ENCODE results near the gene NSL1. TPM values are rescaled to one million over a fixed set of nuclear protein-coding genes. Genes with fewer than 3 reads are reported as not detected.

Gene NSL1
- total RNA-seq, 4 donors from 2014 or later: 17.7 to 46.8 (median 33.5) TPM

DNA sequence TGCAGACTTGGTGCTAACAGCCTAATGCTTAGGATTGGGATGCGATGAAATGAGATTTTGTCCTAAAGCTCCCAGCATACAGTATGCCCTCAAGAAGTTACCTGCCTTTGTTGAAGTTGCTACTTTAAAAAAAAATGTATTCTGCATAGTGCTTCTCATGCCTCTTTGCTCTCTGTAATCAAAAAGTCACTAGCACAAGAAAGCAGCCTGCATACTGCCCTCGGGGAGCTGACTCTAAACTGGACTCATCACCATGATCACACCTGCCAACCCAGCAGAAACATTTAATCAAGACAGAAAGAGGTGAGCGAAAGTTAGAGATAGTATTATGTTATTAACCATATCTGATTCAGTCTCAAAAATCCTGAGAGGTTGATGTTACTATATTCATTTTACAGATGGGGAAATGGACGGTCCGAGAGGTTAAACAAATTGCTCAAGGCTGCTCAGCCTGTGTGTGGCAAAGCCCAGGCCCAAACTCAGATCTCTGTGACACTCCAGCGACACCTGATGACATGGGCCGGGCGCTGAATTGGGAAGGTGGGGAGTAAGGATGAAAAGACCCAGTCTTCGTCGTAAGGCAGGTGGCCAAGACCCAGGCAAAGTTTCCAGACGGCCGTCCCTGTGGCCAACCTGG lies 93.0 kb downstream of the NSL1 start:
- TF ChIP-seq, protein P1, sequence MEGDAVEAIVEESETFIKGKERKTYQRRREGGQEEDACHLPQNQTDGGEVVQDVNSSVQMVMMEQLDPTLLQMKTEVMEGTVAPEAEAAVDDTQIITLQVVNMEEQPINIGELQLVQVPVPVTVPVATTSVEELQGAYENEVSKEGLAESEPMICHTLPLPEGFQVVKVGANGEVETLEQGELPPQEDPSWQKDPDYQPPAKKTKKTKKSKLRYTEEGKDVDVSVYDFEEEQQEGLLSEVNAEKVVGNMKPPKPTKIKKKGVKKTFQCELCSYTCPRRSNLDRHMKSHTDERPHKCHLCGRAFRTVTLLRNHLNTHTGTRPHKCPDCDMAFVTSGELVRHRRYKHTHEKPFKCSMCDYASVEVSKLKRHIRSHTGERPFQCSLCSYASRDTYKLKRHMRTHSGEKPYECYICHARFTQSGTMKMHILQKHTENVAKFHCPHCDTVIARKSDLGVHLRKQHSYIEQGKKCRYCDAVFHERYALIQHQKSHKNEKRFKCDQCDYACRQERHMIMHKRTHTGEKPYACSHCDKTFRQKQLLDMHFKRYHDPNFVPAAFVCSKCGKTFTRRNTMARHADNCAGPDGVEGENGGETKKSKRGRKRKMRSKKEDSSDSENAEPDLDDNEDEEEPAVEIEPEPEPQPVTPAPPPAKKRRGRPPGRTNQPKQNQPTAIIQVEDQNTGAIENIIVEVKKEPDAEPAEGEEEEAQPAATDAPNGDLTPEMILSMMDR (IDR thresholded peaks at IDR 0.05; ENCODE audit: low read depth): no peak

DNA sequence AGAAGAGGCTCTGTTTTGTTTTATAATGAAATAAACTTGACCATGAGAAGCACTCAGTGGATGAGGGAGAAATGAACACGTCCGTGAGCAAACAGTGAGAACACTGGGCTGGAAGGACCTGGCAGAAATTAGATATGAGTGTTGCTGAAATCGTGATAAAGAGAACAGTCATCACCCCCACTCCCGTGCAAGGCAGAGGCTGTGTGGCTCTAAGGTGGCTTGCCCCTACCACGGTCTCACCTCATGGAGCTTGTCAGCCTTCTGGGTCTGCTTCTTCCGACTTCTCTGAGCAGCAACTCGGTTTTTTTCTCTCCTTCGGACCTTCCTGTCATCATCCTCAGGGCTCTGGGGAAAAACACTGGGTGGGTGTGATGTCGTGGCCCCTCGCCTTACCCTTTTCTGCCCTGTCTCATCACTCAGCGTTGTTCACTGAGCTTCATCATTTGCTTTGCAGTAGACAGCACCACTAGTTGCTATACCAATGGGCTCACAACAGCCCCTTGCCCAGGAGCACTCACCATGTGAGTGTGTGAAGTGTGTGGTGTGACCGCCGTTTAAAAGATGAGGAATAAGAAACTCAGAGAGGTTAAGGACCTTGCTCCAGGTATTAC lies 94.8 kb downstream of the NSL1 start:
- TF ChIP-seq, protein P1 (IDR thresholded peaks at IDR 0.05; ENCODE audit: low read depth): no peak

DNA sequence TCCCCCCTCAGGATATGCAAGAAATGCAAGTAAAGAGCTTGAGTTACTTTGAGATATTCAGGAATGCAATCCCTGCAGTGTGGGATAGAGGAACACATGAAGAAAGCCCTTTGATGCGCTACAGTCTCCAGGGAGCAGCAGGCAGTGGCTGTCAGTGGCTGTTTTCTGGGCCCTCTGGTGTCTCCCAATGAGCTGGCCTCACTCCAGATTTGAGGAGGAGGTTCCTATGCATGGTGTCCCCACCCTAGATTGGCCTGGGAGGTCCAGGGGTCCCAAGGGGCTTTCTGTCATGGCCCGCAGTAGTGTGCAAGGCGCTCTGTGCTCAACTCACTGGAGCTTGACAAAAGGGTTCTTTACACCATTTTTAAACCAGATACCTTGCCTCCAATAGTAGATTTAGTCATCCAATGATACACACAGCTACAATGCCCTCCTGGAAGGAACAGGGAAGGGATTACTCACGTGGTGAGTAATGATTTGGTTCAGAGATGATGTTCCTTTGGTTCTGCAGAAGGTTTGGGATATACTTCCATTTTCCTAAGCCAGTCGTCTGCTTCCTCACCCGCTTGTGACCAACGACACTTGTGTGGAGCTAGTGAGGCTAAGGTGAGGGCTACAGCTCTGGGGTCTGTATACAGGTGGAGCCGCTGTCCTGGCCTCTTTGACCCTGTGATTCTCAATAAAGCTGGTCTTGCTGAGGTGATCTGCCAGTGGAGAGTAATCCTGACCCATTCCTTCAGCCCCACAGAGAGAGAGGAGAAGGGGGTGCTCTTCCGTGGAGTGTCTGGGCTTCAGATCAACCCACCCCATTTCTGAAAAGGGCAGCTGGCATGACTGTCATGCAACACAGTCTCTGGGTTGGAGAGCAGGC lies 98.6 kb downstream of the NSL1 start:
- TF ChIP-seq, protein P1 (IDR thresholded peaks at IDR 0.05; ENCODE audit: low read depth): no peak

DNA sequence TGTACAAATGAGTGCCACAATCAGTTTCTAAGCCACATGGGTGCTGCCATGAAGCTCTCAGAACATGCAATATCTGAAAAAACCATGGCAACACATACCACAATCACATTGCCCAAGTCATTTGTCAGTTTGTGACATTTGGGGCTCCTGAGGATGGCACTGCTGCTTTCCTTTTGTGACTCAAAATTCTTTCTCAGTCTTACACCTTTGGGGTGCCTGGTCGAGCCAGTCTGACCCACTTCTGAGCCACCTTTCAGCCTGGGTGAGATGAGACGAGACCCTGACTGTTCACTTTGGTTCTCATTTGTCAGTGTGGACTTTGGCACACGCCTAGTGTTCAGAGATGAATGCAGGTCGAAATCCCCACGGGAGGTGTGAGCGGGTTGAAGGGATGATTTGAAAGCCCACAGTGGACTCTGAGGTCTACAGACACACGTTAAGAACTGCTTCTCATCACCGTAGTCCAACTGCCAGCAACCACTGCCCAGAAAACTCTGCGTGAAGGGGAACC lies 100.0 kb downstream of the NSL1 start:
- TF ChIP-seq, protein P1 (IDR thresholded peaks at IDR 0.05; ENCODE audit: low read depth): no peak

- TF ChIP-seq, protein P1 (IDR thresholded peaks at IDR 0.05; ENCODE audit: low read depth): no peak
Observed at GRCh38 chr1:212690816-212691403, 100.7 kb downstream of the NSL1 start.

GRCh38 chr1:212689758-212690529 lies 101.6 kb downstream of the NSL1 start:
- TF ChIP-seq, protein P1 (IDR thresholded peaks at IDR 0.05; ENCODE audit: low read depth): no peak

Measured in subcutaneous adipose tissue (tissue), 4 donors.